Loucy (cell line): ENCODE results near the gene CNTNAP2.

Source experiments
- CTCF ChIP-seq: fragments of 200-600 bp; sonication (generic); conservative IDR thresholded peaks from 2 replicates; pipeline ENCODE4 v1.5.1; 2014; ENCODE audit warnings: mild to moderate bottlenecking, antibody characterized with exemption, low read length
- EZH2phosphoT487 ChIP-seq: fragments of 200-600 bp; IDR thresholded peaks from 2 replicates; pipeline ENCODE4 v1.6.1; 2018; ENCODE audit warnings: antibody characterized with exemption, mild to moderate bottlenecking, moderate library complexity, borderline replicate concordance

GRCh38 chr7:147664541-147664940 is 1547.9 kb downstream of the CNTNAP2 start:
- TF ChIP-seq CTCF (no peak), EZH2phosphoT487 (no peak)
